Stimulated activated CD4-positive, alpha-beta T cell treated with anti-CD3 and anti-CD28 coated beads, Interleukin-2, amount 100 ng/mL, for 4 hours (primary cell): ENCODE results near the gene NPAS3.

Experiments used
- DNase-seq: peaks from one replicate; pipeline ENCODE4 v3.0.0-alpha.2; 2020; ENCODE audit warnings: low read depth

The NPAS3 gene

GRCh38 chr14:33332497-33332896 lies 393.8 kb downstream of the NPAS3 start:
- DNase-seq = no peak

GRCh38 chr14:33335366-33335765 lies 396.7 kb downstream of the NPAS3 start:
- no peak for DNase-seq

GRCh38 chr14:33342299-33342974 lies 403.8 kb downstream of the NPAS3 start:
- DNase-seq = no peak

GRCh38 chr14:33343016-33343415 lies 404.3 kb downstream of the NPAS3 start:
- DNase-seq = no peak

- DNase-seq = no peak
These were observed 409.1 kb downstream of the NPAS3 start for GRCh38 chr14:33347796-33348195.

GRCh38 chr14:33348510-33348909 lies 409.8 kb downstream of the NPAS3 start:
- DNase-seq = no peak

GRCh38 chr14:33349871-33350270 lies 411.2 kb downstream of the NPAS3 start:
- no peak for DNase-seq

- no peak for DNase-seq
These were observed 411.8 kb downstream of the NPAS3 start for GRCh38 chr14:33350366-33350990.

GRCh38 chr14:33352821-33353220 lies 414.1 kb downstream of the NPAS3 start:
- no peak for DNase-seq

GRCh38 chr14:33356181-33356580 lies 417.5 kb downstream of the NPAS3 start:
- DNase-seq = no peak

- DNase-seq = no peak
These were observed 418.7 kb downstream of the NPAS3 start for GRCh38 chr14:33357225-33358010.

- no peak for DNase-seq
These were observed 420.7 kb downstream of the NPAS3 start for GRCh38 chr14:33359288-33359881.

- DNase-seq = no peak
These were observed 424.3 kb downstream of the NPAS3 start for GRCh38 chr14:33362934-33363333.

- DNase-seq = no peak
These were observed 425.0 kb downstream of the NPAS3 start for GRCh38 chr14:33363682-33364081.

GRCh38 chr14:33364466-33364865 lies 425.8 kb downstream of the NPAS3 start:
- no peak for DNase-seq

GRCh38 chr14:33369041-33369440 lies 430.4 kb downstream of the NPAS3 start:
- DNase-seq = no peak

GRCh38 chr14:33369972-33370371 lies 431.3 kb downstream of the NPAS3 start:
- DNase-seq = no peak

- DNase-seq = no peak
These were observed 431.7 kb downstream of the NPAS3 start for GRCh38 chr14:33370426-33370825.

GRCh38 chr14:33375196-33375595 lies 436.5 kb downstream of the NPAS3 start:
- no peak for DNase-seq

- no peak for DNase-seq
These were observed 437.1 kb downstream of the NPAS3 start for GRCh38 chr14:33375786-33376185.

GRCh38 chr14:33376510-33376909 lies 437.8 kb downstream of the NPAS3 start:
- DNase-seq = no peak

- no peak for DNase-seq
These were observed 439.1 kb downstream of the NPAS3 start for GRCh38 chr14:33377596-33378390.
